T1000 (cell line): ENCODE measurements around the gene RASL12.
A peak's percentile ranks its signal among the peaks of the same experiment; 100 is the strongest.
"Not testable (repeated sequence)": the region's sequence is repeated elsewhere in the genome, so short reads cannot be mapped to it uniquely, and the experiment has no call there.

Experiments
- DNase-seq: peaks from one replicate; lab custom pipeline; 2025; ENCODE audit warnings: mixed read lengths; lab: John Stamatoyannopoulos, UW

RASL12 gene

DNA sequence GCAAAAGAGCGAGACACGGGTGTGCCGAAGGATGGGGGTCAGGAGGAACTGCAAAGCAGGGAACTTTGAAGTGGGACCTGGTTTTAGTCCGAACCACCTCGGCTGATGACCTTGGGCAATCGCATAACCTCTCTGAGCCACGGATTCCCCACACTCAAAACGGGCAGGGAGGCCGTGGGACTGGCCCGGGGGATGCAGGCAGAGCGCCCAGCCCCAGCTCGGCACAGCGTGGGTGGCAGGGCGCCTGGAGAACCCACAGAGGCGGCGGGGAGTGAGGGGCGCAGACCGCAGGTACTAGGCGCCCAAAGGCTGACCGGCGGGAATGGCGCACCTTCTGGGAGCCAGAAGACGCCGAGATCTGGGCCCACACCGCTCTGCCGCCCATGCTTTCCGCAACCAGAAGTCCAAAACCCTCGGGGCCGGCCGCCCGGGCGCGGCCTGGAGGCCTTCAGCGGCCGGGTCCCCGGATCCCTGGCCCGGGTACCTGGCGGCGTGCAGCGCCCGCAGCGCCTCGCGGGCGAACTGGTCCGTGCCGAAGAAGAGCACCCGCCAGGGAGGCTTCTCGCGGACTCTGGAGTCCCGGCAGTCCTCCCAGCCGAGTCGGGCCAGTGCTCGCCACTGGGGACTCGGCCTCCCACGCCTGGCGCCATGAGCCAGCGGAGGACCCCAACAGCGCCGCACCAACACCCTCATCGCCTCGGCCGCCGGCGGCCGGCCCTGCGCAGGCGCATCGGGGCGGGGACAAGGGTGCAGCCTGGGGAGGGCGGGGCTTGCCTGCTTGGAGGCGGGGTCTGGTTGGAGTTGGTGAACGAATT, 38.7 kb downstream of the RASL12 start, which contains the start of gene MTFMT:
MTFMT (minus strand) TSS at position 719 of the 815 bp plus-strand sequence; CDS start at position 693, 26 bp downstream.
- DNase-seq: peak; percentile 70

DNA sequence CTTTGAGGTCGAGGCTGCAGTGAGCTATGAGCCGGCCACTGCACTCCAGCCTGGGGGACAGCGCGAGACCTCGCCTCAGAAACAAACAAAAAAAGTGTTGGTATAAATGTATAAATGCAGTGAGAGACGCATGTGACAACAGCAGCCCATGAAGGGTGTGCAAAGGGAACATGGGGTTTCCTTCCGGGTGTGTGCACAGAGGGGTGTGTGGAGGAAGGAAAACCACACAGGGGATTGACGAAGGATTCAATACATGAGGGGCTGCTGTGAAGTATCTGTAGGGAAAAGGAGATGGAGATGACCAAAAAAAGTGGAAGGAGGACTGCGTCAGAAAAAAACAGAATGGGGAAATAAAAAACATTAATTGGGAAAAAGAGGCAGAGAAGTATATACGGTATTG, 39.5 kb downstream of the RASL12 start:
- no peak for DNase-seq

DNA sequence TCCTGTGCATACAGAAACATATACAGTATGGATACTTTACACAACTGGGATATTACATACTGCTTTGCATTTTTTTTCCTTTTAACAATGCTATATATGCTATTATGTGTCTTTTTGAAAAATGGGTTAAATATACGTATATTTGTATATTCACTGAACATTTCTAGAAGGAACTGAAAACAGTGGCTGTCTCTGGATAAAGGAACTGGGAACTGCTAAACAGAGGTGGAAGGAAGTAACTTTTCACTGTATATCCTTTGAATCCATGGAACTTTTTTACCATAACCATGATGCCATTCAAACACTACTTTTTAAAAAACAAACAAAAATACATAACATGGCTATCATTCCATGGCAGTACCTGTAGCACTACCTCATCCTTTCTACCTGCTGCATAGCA, 40.2 kb downstream of the RASL12 start:
- no peak for DNase-seq

DNA sequence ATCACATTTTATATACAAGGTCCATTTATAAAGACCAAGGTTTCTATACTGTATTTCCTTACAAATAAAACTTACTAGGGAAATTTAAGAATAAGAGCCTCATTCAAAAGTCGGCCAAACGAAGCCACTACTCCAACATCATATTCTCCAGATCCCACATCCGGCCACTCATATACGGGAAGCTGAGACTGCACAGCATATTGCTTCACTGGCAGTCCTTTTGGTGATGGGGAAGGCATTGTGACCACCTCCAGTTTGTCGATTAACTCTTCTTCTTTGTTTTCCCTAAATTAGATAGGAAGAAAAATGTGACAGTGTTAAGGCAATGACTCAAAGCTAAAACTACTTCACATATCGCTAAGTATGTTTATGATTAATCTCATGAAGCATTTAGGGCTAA, 41.0 kb downstream of the RASL12 start:
- DNase-seq: no peak

DNA sequence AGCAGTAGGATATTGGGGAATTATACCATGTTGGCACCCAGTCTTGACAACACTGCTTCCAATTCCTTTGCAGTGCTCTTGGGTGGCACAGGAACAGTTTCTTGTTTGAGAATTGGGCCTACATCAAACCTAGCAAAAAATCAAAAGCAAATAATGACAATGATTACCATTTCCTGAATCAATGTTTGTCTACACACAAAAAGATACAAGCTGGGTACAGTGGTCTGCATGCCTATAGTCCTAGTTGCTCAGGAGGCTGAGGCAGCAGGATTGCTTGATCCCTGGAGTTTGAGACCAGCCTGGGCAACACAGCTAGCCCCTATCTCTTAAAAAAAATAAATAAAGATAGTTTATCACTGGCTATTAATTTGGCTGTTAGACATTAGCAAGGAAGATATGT, 46.3 kb downstream of the RASL12 start:
- no peak for DNase-seq

DNA sequence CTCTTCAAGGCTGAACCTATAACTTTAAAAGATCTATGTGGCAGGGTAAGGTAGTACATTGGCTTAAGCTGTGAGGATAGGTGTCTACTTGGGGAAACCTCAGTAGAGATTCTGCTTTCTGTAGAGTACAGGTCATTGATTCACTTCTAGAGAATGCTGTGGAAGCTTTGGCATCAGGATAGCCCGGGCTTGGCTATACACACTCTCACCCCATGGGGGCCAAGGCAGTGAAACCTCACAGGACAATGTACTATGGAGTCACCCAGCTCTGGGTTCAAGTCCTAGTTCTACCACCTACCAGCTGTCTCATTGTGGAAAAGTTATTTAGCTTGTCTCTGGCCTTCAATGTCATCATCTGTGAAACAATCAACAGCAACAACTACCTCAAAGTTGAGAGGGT, 47.4 kb downstream of the RASL12 start:
- no peak for DNase-seq

DNA sequence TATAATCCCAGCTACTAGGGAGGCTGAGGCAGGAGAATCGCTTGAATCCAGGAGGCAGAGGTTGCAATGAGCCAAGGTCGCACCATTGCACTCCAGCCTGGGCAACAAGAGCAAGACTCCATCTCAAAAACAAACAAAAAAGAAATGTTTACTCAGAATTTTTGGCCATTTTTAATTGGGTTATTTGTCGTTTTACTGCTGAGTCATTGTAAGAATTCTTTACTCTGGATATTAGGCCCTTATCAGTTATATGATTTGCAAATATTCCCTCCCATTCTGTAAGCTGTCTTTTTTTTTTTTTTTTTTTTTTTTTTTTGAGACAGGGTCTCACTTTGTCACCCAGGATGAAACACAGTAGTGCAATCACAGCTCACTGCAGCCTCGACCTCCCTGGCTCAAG, 56.6 kb downstream of the RASL12 start:
- DNase-seq: not testable (repeated sequence)

DNA sequence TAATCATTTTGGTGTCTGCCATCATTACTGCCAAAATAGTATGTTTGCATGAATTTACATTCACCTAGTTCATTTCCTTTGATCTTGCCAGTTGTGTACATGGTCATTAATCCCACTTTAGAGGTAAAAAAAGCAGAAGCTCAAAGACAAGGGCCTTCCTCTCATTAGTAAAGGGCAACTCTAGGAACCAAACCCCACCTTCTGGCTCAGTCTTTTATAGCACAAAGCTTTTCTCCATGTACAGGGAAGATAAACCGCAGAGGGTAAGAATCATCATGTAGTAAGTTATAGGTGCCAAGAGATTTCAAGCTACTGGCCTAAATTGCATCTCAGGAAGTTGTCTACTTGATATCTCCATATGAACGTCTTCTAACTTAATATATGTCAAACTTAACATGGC, 58.8 kb downstream of the RASL12 start:
- DNase-seq: no peak

DNA sequence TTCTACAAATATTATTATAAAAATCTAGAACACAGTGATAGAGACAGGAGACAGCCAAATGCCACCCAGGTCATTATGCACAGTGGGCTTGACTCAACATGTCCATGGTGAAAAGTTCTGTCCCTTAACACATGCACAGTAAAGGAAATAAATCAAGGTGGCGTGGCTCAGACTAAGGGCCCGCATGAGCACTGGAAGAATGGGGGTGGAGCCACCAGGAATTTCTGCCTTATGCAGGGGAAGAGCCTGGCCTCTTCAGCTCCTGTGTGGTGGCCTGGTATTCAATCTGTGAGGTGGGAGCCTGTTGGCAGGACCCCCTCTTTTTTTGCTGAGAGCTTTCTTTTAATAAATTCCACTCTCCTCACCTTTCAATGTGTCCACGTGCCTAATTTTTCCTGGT, 60.9 kb downstream of the RASL12 start:
- no peak for DNase-seq

DNA sequence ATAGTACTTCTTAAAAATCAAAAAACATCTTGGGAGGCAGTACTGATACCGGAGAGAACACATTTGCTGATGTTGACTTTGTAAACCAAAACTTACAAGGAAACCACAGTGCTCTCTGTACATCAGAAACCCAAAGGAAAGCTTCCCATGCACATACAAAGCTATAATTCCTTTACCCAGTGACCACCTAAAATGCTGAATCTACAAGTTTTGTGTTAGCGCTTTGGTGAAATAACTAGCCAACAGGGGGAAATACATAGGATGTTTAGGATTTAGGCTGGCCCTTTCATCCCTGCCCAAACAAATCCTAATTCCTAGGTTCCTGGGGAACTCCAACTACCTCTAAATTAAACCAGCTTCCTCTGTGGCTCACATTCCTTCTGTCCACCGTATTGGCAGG, 62.8 kb downstream of the RASL12 start:
- DNase-seq: no peak
